Astrocyte of the cerebellum (primary cell): ENCODE measurements around the gene FERMT2.
"Not testable (repeated sequence)": the region's sequence is repeated elsewhere in the genome, so short reads cannot be mapped to it uniquely, and the experiment has no call there.

Experiments used
- DNase-seq: peaks from one replicate; pipeline ENCODE4 v3.0.0-alpha.2; 2011; ENCODE audit warnings: low read depth
- H3K4me3 ChIP-seq: 2 replicates; pipeline ENCODE4 v1.5.1; 2011; ENCODE audit warnings: mild to moderate bottlenecking, low read depth, low read length, moderate library complexity
- in situ Hi-C: cut with HindIII; loops from 2 replicates; pipeline ENCODE4 v1.10.0; 2017; ENCODE audit warnings: low sequenced_read_pairs
- TF ChIP-seq, protein P1 (sequence below): IDR thresholded peaks from 2 replicates; pipeline ENCODE4 v1.5.1; 2012; ENCODE audit warnings: low read length, low read depth, moderate library complexity, mild to moderate bottlenecking; ENCODE audit errors: missing control alignments

Gene FERMT2

DNA sequence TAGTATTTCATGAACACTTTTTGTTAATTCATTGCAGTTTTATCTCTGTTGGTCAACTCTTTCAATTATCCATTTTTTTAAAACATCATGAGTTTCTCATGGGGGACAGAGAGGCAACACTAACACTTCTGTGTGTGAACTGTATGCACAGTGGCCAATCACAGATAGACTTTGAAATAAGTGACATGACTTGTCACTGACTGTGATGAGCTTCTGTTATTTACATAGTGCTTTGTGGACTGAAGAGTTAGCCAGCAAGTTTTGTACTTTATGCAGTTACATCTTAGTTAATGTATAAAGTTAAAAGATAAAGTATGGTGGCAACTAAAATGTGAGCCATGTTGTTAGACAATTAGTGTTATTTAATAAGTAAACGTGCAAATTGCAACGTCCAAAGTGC is 16.1 kb downstream of the FERMT2 start:
- no peak overlapping the region for H3K4me3 ChIP-seq
- TF ChIP-seq, protein P1, sequence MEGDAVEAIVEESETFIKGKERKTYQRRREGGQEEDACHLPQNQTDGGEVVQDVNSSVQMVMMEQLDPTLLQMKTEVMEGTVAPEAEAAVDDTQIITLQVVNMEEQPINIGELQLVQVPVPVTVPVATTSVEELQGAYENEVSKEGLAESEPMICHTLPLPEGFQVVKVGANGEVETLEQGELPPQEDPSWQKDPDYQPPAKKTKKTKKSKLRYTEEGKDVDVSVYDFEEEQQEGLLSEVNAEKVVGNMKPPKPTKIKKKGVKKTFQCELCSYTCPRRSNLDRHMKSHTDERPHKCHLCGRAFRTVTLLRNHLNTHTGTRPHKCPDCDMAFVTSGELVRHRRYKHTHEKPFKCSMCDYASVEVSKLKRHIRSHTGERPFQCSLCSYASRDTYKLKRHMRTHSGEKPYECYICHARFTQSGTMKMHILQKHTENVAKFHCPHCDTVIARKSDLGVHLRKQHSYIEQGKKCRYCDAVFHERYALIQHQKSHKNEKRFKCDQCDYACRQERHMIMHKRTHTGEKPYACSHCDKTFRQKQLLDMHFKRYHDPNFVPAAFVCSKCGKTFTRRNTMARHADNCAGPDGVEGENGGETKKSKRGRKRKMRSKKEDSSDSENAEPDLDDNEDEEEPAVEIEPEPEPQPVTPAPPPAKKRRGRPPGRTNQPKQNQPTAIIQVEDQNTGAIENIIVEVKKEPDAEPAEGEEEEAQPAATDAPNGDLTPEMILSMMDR = no peak
- DNase-seq = no peak
- in situ Hi-C loops = no loop called here

DNA sequence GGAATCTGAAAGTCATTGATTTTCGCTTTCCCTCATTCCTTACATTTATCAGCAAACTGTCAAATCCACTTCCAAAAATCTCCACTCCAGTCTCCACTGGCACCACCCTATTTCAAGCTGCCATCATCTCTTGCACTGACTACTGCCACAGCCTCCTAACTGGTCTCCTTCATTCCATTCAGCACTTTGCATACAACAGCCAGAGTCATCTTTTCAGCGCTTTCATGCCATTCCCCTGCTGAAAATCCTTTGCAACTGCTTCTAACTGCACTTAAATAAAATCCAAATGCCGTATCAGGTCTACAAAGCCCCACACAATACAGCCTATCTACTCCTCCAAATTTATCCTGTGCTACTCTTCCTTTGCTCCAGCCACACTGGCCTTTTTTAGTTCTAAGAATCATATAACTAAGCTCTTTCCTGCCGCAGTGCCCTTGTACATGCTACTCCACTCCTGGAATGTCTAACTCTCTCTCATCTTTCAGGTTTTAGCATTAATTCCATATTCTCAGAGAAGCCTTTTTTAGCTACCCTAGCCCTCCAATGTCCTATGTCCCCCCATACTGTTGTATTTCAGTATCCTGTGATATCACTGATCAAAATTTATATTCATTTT is 21.6 kb downstream of the FERMT2 start:
- in situ Hi-C loops = no loop called here
- no peak overlapping the region for H3K4me3 ChIP-seq
- TF ChIP-seq, protein P1 = no peak
- DNase-seq = no peak

DNA sequence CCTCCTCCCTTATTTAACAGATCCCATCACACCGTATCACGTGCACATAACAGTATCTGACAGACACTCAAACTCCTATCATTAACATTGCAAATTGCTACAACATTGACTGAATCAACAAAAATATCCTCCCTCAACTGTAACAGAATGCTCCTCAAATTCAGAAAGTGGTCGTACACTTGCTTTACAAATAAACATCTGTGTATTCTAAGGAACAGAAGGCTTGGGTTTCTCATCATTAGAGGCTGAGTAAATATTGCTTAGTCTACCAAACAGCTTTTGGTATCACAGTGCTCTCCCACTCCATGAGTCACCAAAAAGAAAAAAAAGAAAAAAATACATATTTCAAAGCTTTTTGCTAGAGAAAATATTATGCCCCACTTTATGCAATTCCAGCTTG is 23.9 kb downstream of the FERMT2 start:
- in situ Hi-C loops = no loop called here
- no peak for DNase-seq
- TF ChIP-seq, protein P1 = no peak
- no peak overlapping the region for H3K4me3 ChIP-seq

DNA sequence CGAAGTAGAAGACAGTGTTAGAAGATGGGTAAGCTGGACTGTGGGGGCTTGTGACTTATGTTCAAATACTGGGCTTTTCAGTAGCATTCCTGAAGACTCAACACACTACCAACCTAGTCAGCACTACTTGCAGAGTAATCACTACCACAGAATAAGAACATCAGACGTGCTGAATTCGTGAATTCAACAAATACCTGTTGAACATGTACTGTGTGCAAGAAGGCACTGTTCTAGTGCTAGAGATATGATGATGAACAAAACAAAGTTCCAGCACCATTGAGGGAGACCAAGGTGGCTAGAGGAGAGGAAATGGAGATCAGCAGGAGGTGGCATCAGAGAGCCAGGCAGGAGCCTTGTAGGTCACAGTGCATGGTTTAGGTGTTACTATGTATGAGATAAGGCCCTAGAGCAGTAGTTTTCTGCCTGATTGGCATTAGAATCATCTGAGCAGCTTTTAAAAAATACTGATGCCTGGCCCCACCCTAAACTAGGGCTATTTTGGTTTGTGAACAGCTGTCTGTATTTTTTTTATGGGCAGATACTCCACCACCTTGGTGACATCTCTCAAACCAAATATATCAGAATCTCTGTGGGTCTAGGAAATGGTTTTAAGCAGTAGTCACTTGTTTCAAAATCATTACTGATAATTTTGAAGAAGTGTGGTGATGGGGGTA is 26.8 kb downstream of the FERMT2 start:
- TF ChIP-seq, protein P1 = no peak
- H3K4me3 ChIP-seq = no peak overlapping the region
- in situ Hi-C loops = no loop called here
- no peak for DNase-seq

DNA sequence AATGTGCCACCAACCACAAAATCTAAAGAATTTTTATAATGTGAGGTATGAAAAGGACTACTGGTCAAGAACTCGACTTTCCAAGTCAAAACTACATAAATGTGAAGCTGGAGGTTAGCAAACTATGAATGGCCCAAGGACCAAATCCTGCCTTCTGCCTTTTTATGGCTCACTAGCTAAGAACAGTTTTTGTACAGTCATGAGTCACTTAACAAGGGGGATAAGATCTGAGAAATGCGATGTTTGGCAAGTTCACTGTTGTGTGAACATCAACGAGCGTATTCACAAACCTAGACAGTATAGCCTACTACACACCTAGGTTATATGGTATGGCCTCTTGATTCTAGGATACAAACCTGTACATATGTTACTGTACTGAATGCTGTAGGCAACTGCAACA is 28.2 kb downstream of the FERMT2 start:
- in situ Hi-C loops = no loop called here
- no peak overlapping the region for H3K4me3 ChIP-seq
- peak; percentile 31 for DNase-seq
- TF ChIP-seq, protein P1 = no peak

DNA sequence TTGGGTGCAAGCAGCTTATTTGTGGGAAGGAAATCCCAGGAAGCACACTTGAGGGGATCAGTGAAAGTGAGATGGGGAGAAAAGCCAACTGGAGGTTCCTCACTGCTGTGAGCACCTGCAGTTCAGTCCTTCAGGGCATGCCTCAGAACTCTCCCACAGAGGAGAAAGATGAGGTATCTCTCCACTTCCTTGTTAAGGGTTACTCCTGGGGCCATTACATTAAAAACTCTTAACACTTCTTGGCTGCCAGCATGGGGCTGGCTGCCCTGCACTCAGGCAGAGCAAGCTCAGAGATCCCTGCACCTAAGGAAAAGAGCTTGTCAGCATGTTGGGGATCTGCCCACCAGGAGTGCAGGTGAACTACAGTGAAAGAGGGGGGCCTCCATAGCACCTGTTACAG is 28.8 kb downstream of the FERMT2 start:
- no peak for DNase-seq
- in situ Hi-C loops = no loop called here
- TF ChIP-seq, protein P1 = no peak
- H3K4me3 ChIP-seq = no peak overlapping the region

DNA sequence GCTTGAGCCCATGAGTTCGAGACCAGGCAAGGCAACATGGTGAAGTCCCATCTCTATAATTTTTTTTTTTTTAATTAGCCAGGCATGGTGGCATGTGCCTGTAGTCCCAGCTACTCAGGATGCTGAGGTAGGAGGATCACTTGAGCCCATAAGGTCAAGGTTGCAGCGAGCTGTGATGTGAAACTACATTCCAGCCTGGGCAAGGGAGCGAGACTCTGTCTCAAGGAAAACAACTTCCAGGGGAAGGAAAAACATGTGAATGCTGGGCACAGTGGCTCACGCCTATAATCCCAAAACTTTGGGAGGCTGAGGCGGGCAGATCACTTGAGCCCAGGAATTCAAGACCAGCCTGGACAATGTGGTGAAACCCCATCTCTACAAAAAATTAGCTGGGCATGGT is 30.4 kb downstream of the FERMT2 start:
- in situ Hi-C loops, H3K4me3 ChIP-seq: not testable (repeated sequence)

More for the DNA sequence above, 30.4 kb downstream of the FERMT2 start:
- DNase-seq = not testable (repeated sequence)
